Measurements from ENCODE around the gene LY6G6F. TPM values are rescaled to one million over a fixed set of nuclear protein-coding genes. Genes with fewer than 3 reads are reported as not detected.

LY6G6F gene
- total and polyA plus RNA-seq, 2 of the 13 experiments (the other 11 are each of a cell fraction or from before 2014, with no cell fraction given), result not detected

- TF ChIP-seq ZNF749 (CRISPR knock-in tag; IDR thresholded peaks at IDR 0.05; ENCODE audit: borderline replicate concordance) (no peak), PBX2 (CRISPR knock-in tag; IDR thresholded peaks at IDR 0.05) (0 out of 2 replicates have a peak, but pooled peaks have one; percentile 46), ZNF3 (CRISPR knock-in tag; IDR thresholded peaks at IDR 0.05) (no peak), ZKSCAN8 (CRISPR knock-in tag; IDR thresholded peaks at IDR 0.05; ENCODE audit: borderline replicate concordance) (no peak), ZBTB3 (CRISPR knock-in tag; IDR thresholded peaks at IDR 0.05; ENCODE audit: borderline replicate concordance, low read depth) (no peak), RFXANK (CRISPR knock-in tag; IDR thresholded peaks at IDR 0.05) (no peak), RAD51 (IDR thresholded peaks at IDR 0.05; ENCODE audit: borderline replicate concordance) (no peak), ZNF121 (CRISPR knock-in tag; IDR thresholded peaks at IDR 0.05) (no peak), HNF4A (CRISPR knock-in tag; IDR thresholded peaks at IDR 0.05) (peak; percentile 78), FLYWCH1 (CRISPR knock-in tag; IDR thresholded peaks at IDR 0.05) (no peak), GATA4 (IDR thresholded peaks at IDR 0.05; ENCODE audit: borderline replicate concordance, low read depth) (peak; percentile 41; the same call in 1 of the 2 replicates), HDAC6 (IDR thresholded peaks at IDR 0.05; ENCODE audit: low read depth, low read length) (no peak), THRA (CRISPR knock-in tag; IDR thresholded peaks at IDR 0.05; ENCODE audit: borderline replicate concordance) (peak; percentile 81; the same call in 1 of the 2 replicates), MAFG (CRISPR knock-in tag; IDR thresholded peaks at IDR 0.05) (no peak), ZZZ3 (CRISPR knock-in tag; IDR thresholded peaks at IDR 0.05; ENCODE audit: borderline replicate concordance) (0 out of 2 replicates have a peak, but pooled peaks have one; percentile 23), HOXA7 (CRISPR knock-in tag; IDR thresholded peaks at IDR 0.05) (no peak), FOXJ3 (CRISPR knock-in tag; IDR thresholded peaks at IDR 0.05; ENCODE audit: borderline replicate concordance) (no peak; the same call in 1 of the 2 replicates), TMF1 (CRISPR knock-in tag; IDR thresholded peaks at IDR 0.05; ENCODE audit: low read depth) (peak; percentile 83), MATR3 (CRISPR knock-in tag; IDR thresholded peaks at IDR 0.05) (no peak), POGK (CRISPR knock-in tag; conservative IDR thresholded peaks at IDR 0.05) (peak; percentile 77), USF2 (IDR thresholded peaks at IDR 0.05; ENCODE audit: low read depth, low read length) (0 out of 2 replicates have a peak, but pooled peaks have one; percentile 3), USF2 (CRISPR knock-in tag; IDR thresholded peaks at IDR 0.05; ENCODE audit: borderline replicate concordance) (no peak), FOXO1 (CRISPR knock-in tag; IDR thresholded peaks at IDR 0.05) (peak; percentile 89), TBP (CRISPR knock-in tag; IDR thresholded peaks at IDR 0.05) (no peak)
Observed at GRCh38 chr6:31737991-31738979, 31.6 kb downstream of the LY6G6F start (continued).
